Fibroblast of the aortic adventitia (primary cell): ENCODE measurements around the gene IFTAP. TPM values are rescaled to one million over a fixed set of nuclear protein-coding genes. Genes with fewer than 3 reads are reported as not detected.

Experiments
- DNase-seq: peaks from one replicate; pipeline ENCODE4 v3.0.0-alpha.2; 2010; ENCODE audit warnings: low read depth
- H3K4me3 ChIP-seq: 2 replicates; pipeline ENCODE4 v1.5.1; 2011; ENCODE audit warnings: low read depth, mild to moderate bottlenecking, control low read depth, low read length, moderate library complexity
- total RNA-seq: library from RNA; depleted of rRNA; stranded (reverse); fragments of >200 nt; gene quantifications from 2 replicates; pipeline ENCODE4 v1.2.3, GENCODE V29; 2012; ENCODE audit warnings: low replicate concordance
- TF ChIP-seq, protein P1 (sequence below): IDR thresholded peaks from 2 replicates; pipeline ENCODE4 v1.5.1; 2011; ENCODE audit warnings: mild to moderate bottlenecking, low read length, control low read depth, inconsistent platforms; ENCODE audit not compliant: insufficient read depth

Gene IFTAP
- total RNA-seq, 1 donor: 43.8 TPM

DNA sequence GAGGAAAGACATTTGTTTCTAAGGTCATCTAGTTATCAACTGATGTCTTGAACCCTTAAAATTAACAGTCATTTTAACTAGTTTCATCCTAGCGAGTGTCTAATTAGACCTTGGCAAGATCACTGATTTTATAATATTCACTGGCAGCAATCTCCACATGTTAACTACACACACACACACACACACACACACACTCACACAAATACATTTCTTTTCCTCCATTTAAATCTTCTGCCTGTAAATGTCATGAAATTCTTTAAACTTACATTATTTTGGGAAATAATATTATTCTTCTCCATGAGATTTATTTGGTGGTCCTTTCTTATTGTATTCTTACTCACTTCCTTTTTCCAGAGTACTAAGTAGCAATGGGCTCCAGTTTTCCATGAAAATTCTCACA is 2.9 kb upstream of the IFTAP start:
- H3K4me3 ChIP-seq: no peak overlapping the region
- no peak for DNase-seq
- TF ChIP-seq, protein P1, sequence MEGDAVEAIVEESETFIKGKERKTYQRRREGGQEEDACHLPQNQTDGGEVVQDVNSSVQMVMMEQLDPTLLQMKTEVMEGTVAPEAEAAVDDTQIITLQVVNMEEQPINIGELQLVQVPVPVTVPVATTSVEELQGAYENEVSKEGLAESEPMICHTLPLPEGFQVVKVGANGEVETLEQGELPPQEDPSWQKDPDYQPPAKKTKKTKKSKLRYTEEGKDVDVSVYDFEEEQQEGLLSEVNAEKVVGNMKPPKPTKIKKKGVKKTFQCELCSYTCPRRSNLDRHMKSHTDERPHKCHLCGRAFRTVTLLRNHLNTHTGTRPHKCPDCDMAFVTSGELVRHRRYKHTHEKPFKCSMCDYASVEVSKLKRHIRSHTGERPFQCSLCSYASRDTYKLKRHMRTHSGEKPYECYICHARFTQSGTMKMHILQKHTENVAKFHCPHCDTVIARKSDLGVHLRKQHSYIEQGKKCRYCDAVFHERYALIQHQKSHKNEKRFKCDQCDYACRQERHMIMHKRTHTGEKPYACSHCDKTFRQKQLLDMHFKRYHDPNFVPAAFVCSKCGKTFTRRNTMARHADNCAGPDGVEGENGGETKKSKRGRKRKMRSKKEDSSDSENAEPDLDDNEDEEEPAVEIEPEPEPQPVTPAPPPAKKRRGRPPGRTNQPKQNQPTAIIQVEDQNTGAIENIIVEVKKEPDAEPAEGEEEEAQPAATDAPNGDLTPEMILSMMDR: no peak

DNA sequence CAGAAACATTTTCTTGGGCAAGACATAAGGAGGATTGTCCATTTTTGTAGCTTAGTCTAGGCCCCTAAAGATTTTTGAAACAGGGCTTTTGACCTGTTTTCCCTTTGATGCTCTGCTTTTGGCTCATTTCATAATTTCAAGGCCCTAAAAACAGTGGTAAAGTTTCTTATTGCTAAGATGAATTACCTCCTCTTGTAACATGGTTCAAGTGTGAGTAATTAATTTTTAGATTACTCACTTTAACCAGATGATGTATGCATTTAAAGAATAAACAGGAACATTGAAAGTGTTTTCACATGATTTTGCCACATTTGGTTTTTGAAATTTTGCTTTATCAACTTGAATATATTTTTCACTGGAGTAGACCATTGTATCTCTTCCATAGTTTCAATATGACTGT is 2.6 kb downstream of the IFTAP start:
- no peak overlapping the region for H3K4me3 ChIP-seq
- TF ChIP-seq, protein P1: no peak
- no peak for DNase-seq

DNA sequence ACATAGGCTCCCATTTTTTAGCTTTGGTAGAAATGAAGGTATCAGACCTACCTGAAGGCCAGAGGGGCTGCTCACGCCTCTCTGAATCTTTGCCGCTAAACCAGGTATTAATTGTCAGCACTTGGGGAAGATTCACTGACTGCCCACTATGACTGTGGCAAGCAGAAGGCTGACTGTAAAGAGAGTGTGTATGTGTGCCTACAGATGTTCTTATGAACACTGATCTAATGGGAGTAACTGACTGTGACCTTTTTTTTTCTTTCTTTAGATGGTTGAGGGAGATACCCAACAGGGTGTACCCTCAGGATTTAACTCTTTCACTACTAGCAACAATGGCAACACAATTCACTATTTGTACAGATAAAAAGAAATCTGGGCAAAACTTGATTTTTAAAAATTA is 3.7 kb downstream of the IFTAP start, which contains the start of gene RAG2:
TSS of gene RAG2 (minus strand) at position 186 of the 400 bp plus-strand sequence. CDS start 4,068 bp downstream, outside the sequence.
- no peak within 1 kb of the TSS for H3K4me3 ChIP-seq
- TF ChIP-seq, protein P1: no peak
- no peak for DNase-seq

DNA sequence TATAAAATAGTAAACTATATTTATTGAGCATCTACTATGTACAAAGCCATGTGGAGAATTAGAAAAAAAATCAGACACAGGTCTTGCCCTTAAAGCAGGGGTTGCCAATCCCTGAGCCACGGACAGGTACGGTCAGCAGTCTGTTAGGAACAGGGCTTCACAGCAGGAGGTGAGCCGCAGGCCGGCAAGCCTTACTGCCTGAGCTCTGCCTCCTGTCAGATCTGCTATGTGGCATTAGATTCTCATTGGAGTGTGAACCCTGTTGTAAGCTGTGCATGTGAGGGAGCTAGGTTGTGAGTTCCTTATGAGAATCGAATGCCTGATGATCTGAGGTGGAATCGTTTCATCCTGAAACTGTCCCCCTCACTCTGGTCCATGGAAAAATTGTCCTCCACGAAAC is 5.9 kb downstream of the IFTAP start:
- no peak for DNase-seq
- TF ChIP-seq, protein P1: no peak
- H3K4me3 ChIP-seq: no peak overlapping the region

DNA sequence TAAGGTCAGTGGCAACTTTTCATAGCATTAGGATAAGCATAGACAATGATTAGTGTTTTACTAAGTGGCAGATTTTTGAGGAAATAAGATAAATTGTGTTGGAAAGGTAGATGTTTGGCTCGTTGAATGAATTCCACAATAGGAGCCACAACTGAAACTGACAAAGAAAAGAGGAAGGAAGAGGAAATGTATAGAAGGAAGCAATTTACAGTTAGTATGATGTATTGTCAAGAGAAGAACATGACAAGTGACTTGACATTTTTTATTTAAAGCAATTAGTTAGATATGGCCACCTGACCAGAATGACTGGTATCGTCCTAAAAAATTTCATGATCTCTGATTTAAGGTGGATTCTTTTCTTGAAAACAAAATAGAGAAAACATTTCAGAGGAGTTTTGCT is 6.9 kb downstream of the IFTAP start:
- TF ChIP-seq, protein P1: no peak
- H3K4me3 ChIP-seq: no peak overlapping the region
- DNase-seq: no peak

DNA sequence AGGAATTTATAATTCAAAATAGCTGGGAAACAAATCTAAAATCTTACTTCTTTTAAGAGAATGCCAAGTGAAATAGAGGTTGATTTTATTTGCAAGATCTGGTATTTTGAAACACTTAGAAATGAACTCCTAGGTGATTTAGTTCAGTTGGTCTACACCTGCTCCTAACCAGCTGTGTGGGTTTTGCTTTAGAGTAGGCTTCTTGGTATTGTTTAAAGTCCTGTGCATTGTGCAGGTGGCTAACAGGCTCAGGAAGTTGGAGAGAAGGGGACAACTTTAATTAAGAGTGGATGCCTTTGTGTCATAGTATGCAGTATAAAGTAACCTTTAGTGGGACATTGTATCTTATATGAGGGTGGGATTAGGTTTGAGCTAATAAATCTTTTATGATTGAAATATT is 7.8 kb downstream of the IFTAP start:
- DNase-seq: no peak
- no peak overlapping the region for H3K4me3 ChIP-seq
- TF ChIP-seq, protein P1: no peak
